ENCODE data around the gene DCAF4L1.

The DCAF4L1 gene

GRCh38 chr4:41981456-41981855, at the start of gene DCAF4L1:
Gene DCAF4L1, plus strand, starts transcription at chr4:41981756. Its CDS starts 37 bp downstream, at chr4:41981793.
- no peak for DNase-seq (ENCODE audit: low spot score)

GRCh38 chr4:41932988-41933387, 48.6 kb upstream of the DCAF4L1 start:
- DNase-seq (ENCODE audit: low spot score), result no peak

- no peak for DNase-seq (ENCODE audit: low spot score)
Measured at GRCh38 chr4:41933997-41934503, 47.5 kb upstream of the DCAF4L1 start.

GRCh38 chr4:41934514-41934900, 47.0 kb upstream of the DCAF4L1 start:
- no peak for DNase-seq (ENCODE audit: low spot score)

DNA sequence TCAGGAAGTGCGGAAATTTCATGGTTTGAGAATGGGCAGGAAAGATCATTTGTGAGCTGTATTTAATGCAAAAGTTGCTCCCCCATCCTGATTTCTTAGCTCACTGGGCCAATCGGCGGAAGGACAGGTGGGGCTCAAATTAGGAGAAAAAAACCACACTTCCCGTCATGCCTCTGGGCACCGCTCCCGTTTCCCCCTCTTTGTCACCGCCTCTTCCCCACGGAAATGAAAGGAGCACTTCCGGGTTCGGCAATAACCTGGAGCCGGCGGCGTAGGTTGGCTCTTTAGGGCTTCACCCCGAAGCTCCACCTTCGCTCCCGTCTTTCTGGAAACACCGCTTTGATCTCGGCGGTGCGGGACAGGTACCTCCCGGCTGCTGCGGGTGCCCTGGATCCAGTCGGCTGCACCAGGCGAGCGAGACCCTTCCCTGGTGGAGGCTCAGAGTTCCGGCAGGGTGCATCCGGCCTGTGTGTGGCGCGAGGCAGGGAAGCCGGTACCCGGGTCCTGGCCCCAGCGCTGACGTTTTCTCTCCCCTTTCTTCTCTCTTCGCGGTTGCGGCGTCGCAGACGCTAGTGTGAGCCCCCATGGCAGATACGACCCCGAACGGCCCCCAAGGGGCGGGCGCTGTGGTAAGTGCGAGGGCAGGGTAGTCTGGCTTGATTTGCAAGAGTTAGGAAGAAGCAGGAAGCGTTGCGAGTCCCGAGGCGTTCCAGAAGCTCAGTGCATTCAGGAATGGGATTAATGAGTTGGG, 46.5 kb upstream of the DCAF4L1 start, which contains the start of gene TMEM33:
TMEM33 (plus strand) TSS at position 529 of the 751 bp plus-strand sequence; CDS start at position 585, 56 bp downstream.
- DNase-seq (ENCODE audit: low spot score), result peak; percentile 91

GRCh38 chr4:41935652-41936021, 45.9 kb upstream of the DCAF4L1 start:
- no peak for DNase-seq (ENCODE audit: low spot score)

- DNase-seq (ENCODE audit: low spot score), result no peak
Measured at GRCh38 chr4:41939016-41939626, 42.4 kb upstream of the DCAF4L1 start.

DNA sequence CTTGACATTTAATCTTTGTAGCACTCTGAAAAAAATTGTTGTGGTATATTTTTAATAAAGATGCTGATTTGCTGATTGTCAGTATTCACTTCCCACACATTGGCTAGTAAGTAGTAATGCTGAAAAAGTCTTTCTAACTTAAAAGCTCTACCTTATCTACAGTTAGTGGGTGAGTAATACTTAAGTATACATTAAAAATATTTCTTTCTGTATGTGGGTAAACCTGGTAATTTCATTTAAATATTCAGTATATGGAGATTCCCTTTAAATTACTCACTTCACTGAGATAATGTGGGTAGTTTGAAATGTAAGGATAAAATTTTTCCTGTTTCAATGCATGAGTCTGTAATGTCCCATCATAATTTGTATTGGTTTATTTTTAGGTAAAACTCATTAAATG, 40.7 kb upstream of the DCAF4L1 start:
- DNase-seq (ENCODE audit: low spot score), result no peak

DNA sequence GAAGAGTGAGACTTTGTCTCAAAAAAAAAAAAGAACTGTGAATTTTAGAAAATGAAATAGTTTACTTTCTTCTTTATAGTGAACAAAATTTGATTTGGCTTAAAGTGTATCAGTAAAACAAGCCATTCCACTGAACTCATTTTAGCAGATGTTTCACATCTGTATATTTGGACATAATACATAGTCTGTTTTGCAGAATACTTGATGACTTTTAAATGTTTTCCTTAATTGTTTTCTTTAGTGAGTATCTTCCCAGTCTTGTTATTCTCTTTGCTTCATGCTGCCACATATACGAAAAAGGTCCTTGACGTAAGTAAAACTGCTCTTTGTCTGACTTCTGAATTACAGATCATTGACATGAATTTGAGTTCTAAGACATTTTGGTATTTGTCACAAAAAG, 38.0 kb upstream of the DCAF4L1 start:
- no peak for DNase-seq (ENCODE audit: low spot score)

DNA sequence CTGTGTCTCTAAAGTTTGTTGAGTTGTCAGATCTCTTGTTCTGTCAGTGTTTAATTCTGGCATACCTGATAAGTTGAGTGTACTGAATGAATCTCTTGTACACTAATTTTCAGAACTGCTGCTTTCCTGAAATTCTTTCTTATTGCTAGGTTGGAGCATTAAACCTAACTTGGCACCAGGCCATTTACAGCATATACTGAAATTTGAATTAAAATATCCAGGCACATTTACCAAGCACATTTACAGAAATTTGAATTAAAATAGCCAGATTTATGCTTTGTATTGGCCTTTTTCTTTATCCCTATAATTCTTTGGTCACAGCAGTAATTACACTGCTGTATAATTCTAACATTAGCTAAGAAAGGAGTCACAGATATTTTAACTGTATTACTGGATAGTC, 37.5 kb upstream of the DCAF4L1 start:
- DNase-seq (ENCODE audit: low spot score), result no peak

- no peak for DNase-seq (ENCODE audit: low spot score)
Measured at GRCh38 chr4:41949531-41949930, 32.0 kb upstream of the DCAF4L1 start.

DNA sequence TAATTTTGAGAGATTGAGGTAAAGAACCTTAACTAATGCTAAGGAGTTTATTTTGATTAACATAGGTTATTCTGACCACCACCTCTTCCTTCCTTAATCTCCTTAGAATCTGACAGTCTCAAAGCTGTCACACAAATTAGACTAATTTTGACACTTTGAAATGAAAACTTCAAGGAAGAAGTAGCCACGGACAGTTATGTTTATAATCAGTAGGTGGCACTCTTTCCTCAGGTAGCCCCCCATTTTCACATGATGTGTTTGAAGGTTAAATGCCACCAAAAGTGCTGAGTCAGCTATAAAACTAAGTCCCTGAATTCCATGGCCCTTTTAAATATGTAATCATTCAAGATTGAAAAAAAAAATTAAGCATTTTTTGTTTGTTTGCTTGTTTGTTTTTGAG, 23.9 kb upstream of the DCAF4L1 start:
- no peak for DNase-seq (ENCODE audit: low spot score)

- no peak for DNase-seq (ENCODE audit: low spot score)
Measured at GRCh38 chr4:41963105-41963504, 18.5 kb upstream of the DCAF4L1 start.

- DNase-seq (ENCODE audit: low spot score), result no peak
Measured at GRCh38 chr4:41964401-41964800, 17.2 kb upstream of the DCAF4L1 start.

DNA sequence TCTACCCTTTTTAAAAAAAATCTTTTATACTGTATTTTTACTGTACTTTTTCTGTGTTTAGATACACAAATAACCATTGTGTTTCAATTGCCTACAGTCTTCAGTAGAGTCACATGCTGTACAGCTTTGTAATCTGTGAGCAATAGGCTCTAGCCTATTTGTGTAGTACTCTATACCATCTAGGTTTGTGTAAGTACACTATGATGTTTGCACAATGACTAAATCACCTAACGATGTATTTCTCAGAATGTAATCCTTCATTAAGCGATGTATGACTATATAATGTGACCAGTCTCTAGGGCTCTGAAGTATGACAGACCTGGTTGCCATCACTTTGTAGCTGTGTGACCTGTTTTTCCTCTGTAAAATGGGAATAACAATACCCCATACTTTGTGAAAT, 14.2 kb upstream of the DCAF4L1 start:
- no peak for DNase-seq (ENCODE audit: low spot score)

DNA sequence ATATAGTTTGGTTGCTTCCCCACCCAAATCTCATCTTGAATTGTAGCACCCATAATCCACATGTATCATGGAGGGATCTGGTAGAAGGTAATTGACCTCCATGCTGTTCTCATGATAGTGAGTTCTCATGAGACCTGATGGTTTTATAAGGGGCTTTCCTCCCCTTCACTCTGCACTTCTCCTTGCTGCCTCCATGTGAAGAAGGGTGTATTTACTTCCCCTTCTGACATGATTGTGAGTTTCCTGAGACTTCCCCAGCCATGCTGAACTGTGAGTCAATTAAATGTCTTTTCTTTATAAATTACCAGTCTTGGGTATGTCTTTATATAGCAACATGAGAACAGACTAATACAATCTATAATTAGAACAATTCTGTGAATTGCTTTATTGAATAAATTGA, 11.9 kb upstream of the DCAF4L1 start:
- DNase-seq (ENCODE audit: low spot score), result no peak

- peak; percentile 58 for DNase-seq (ENCODE audit: low spot score)
Measured at GRCh38 chr4:41975341-41975740, 6.2 kb upstream of the DCAF4L1 start.

GRCh38 chr4:41976775-41977516, 4.6 kb upstream of the DCAF4L1 start:
- DNase-seq (ENCODE audit: low spot score), result no peak

GRCh38 chr4:41977709-41978108, 3.8 kb upstream of the DCAF4L1 start:
- DNase-seq (ENCODE audit: low spot score), result no peak

GRCh38 chr4:41982716-41983115, 1.2 kb downstream of the DCAF4L1 start:
- no peak for DNase-seq (ENCODE audit: low spot score)

GRCh38 chr4:41985151-41985550, 3.6 kb downstream of the DCAF4L1 start:
- DNase-seq (ENCODE audit: low spot score), result no peak

GRCh38 chr4:41989994-41990364, 8.4 kb downstream of the DCAF4L1 start:
- DNase-seq (ENCODE audit: low spot score), result no peak
